DMS153 treated with DMSO at 0.1 percent for 48 hours (cell line): ENCODE results near the gene MADCAM1.
"Not testable (repeated sequence)": the region's sequence is repeated elsewhere in the genome, so short reads cannot be mapped to it uniquely, and the experiment has no call there.

Experiments
- DNase-seq: peaks from one replicate; lab custom pipeline; 2025; ENCODE audit not compliant: unreplicated experiment; lab: John Stamatoyannopoulos, UW

MADCAM1 gene

GRCh38 chr19:465056-465816, 31.1 kb upstream of the MADCAM1 start:
- DNase-seq, result no peak

GRCh38 chr19:467554-467953, 28.7 kb upstream of the MADCAM1 start:
- DNase-seq, result no peak

GRCh38 chr19:468587-469256, 27.6 kb upstream of the MADCAM1 start:
- DNase-seq, result no peak

GRCh38 chr19:469833-470232, 26.5 kb upstream of the MADCAM1 start:
- no peak for DNase-seq

- no peak for DNase-seq
These were observed 25.6 kb upstream of the MADCAM1 start for GRCh38 chr19:470701-471100.

GRCh38 chr19:472005-472858, 24.1 kb upstream of the MADCAM1 start:
- no peak for DNase-seq

- DNase-seq, result no peak
These were observed 21.9 kb upstream of the MADCAM1 start for GRCh38 chr19:474126-475078.

GRCh38 chr19:475360-475759, 20.9 kb upstream of the MADCAM1 start:
- DNase-seq, result no peak

GRCh38 chr19:478236-478903, 17.9 kb upstream of the MADCAM1 start:
- no peak for DNase-seq

- no peak for DNase-seq
These were observed 17.3 kb upstream of the MADCAM1 start for GRCh38 chr19:478976-479375.

GRCh38 chr19:480016-480855, 16.1 kb upstream of the MADCAM1 start:
- DNase-seq, result no peak

- DNase-seq, result not testable (repeated sequence)
These were observed 15.2 kb upstream of the MADCAM1 start for GRCh38 chr19:481100-481499.

GRCh38 chr19:482186-483041, 13.9 kb upstream of the MADCAM1 start:
- DNase-seq, result no peak

- DNase-seq, result no peak
These were observed 12.8 kb upstream of the MADCAM1 start for GRCh38 chr19:483332-484072.

- DNase-seq, result no peak
These were observed 11.8 kb upstream of the MADCAM1 start for GRCh38 chr19:484494-484893.

- no peak for DNase-seq
These were observed 11.2 kb upstream of the MADCAM1 start for GRCh38 chr19:485077-485476.

- DNase-seq, result no peak
These were observed 10.6 kb upstream of the MADCAM1 start for GRCh38 chr19:485583-486236.
